PC-9 (cell line): ENCODE data around the gene NKAIN2. TPM values are rescaled to one million over a fixed set of nuclear protein-coding genes. Genes with fewer than 3 reads are reported as not detected.

ENCODE experiments used
- BruUV-seq: library from RNA; stranded (reverse); fragments of 400-500 nt; replicated peaks from 2 replicates; lab custom pipeline; 2021; lab: Mats Ljungman, UMichigan
- CTCF ChIA-PET: fragments of 300-600 bp; sonication (Branson Sonifier 250); formaldehyde crosslinking; loops from one replicate; lab custom pipeline; 2022; ENCODE audit warnings: antibody characterized with exemption; lab: Charles Lee
- POLR2A ChIA-PET: fragments of 300-600 bp; sonication (Branson Sonifier 250); formaldehyde crosslinking; loops from one replicate; lab custom pipeline; 2022; ENCODE audit warnings: antibody characterized with exemption; ENCODE audit not compliant: unreplicated experiment; lab: Charles Lee
- DNase-seq, 2 experiments: peaks; one replicate each; pipeline versions ENCODE4 v3.0.0 to v3.0.0-alpha.2; 2015 to 2022; ENCODE audit warnings: mixed read lengths in 1 of 2
- H2AFZ ChIP-seq: fragments of 200-600 bp; sonication (generic); 2 replicates; pipeline ENCODE4 v1.8.1; 2017; ENCODE audit warnings: antibody characterized with exemption
- H3F3A ChIP-seq: fragments of 200-600 bp; sonication (generic); 2 replicates; pipeline ENCODE4 v1.8.1; 2017; ENCODE audit warnings: antibody characterized with exemption, mild to moderate bottlenecking, low read depth; ENCODE audit not compliant: insufficient read depth
- H3K27ac ChIP-seq: fragments of 200-600 bp; sonication (generic); 2 replicates; pipeline ENCODE4 v1.6.1; 2016; ENCODE audit warnings: mixed run types
- H3K27me3 ChIP-seq: fragments of 200-600 bp; sonication (generic); 2 replicates; pipeline ENCODE4 v1.6.1; 2016; ENCODE audit warnings: low read depth, mixed run types; ENCODE audit not compliant: insufficient read depth
- H3K36me3 ChIP-seq: fragments of 200-600 bp; sonication (generic); 2 replicates; pipeline ENCODE4 v1.6.1; 2016; ENCODE audit warnings: low read depth, mixed run types
- H3K4me1 ChIP-seq: fragments of 200-600 bp; sonication (generic); replicated peaks from 2 replicates; pipeline ENCODE4 v1.6.1; 2016; ENCODE audit warnings: mixed run types; ENCODE audit not compliant: insufficient read depth
- H3K4me2 ChIP-seq: fragments of 200-600 bp; sonication (generic); 2 replicates; pipeline ENCODE4 v1.6.1; 2017; ENCODE audit warnings: mixed run types
- H3K4me3 ChIP-seq: fragments of 200-600 bp; sonication (generic); 2 replicates; pipeline ENCODE4 v1.6.1; 2016; ENCODE audit warnings: mixed run types
- H3K79me2 ChIP-seq: fragments of 200-600 bp; sonication (generic); 2 replicates; pipeline ENCODE4 v1.6.1; 2017; ENCODE audit warnings: low read depth, mixed run types
- H3K9me2 ChIP-seq: fragments of 200-600 bp; sonication (generic); 2 replicates; pipeline ENCODE4 v1.8.1; 2017; ENCODE audit warnings: mild to moderate bottlenecking; ENCODE audit not compliant: insufficient read depth
- H3K9me3 ChIP-seq: fragments of 200-600 bp; sonication (generic); 2 replicates; pipeline ENCODE4 v1.8.1; 2016; ENCODE audit warnings: low read depth; ENCODE audit not compliant: insufficient read depth
- H4K20me1 ChIP-seq: fragments of 200-600 bp; sonication (generic); 2 replicates; pipeline ENCODE4 v1.8.1; 2017; ENCODE audit not compliant: insufficient read depth
- CTCF ChIP-seq: fragments of 200-600 bp; sonication (generic); conservative IDR thresholded peaks from 2 replicates; pipeline ENCODE4 v1.6.1; 2017; ENCODE audit warnings: mixed run types, antibody characterized with exemption, mild to moderate bottlenecking, moderate library complexity
- EZH2 ChIP-seq: fragments of 200-600 bp; sonication (generic); IDR thresholded peaks from 2 replicates; pipeline ENCODE4 v1.8.0; 2017; ENCODE audit warnings: antibody characterized with exemption, low read depth
- intact Hi-C: fragments of 100-400 bp; cut with micrococcal nuclease; formaldehyde crosslinking; loops from one replicate; pipeline ENCODE4 v1.10.0; 2022; ENCODE audit not compliant: unreplicated experiment
- total RNA-seq: library from RNA; stranded (reverse); gene quantifications from 2 replicates; pipeline ENCODE4 v1.2.3, GENCODE V29; 2021

The NKAIN2 gene
- total RNA-seq, 1 experiment from 2014 or later: not detected

- no peaks in the 10 kb centered on the region for H3K9me3 ChIP-seq
Measured at GRCh38 chr6:124677874-124678273, 874.2 kb downstream of the NKAIN2 start.

GRCh38 chr6:124679387-124679786 lies 875.7 kb downstream of the NKAIN2 start:
- no peaks in the 10 kb centered on the region for H3K9me3 ChIP-seq
- H3K4me2 ChIP-seq: no peak overlapping the region
- no peak for DNase-seq
- H3K36me3 ChIP-seq: no peaks in the 10 kb centered on the region
- no TSS peak for BruUV-seq
- intact Hi-C loops: no loop called here
- H3F3A ChIP-seq: no peaks in the 10 kb centered on the region
- no peaks in the 10 kb centered on the region for H4K20me1 ChIP-seq
- TF ChIP-seq CTCF (no peak), EZH2 (no peak)
- H3K9me2 ChIP-seq: peaks cover 5% of the 10 kb centered on the region; the same call in 1 of the 2 replicates
- H3K27ac ChIP-seq: no peak overlapping the region
- no peaks in the 10 kb centered on the region for H3K79me2 ChIP-seq
- H3K4me1 ChIP-seq: no peaks in the 10 kb centered on the region
- POLR2A ChIA-PET: no interaction called here
- CTCF ChIA-PET: no interaction called here
- H3K27me3 ChIP-seq: no peaks in the 10 kb centered on the region
- H3K4me3 ChIP-seq: no peak overlapping the region
- no peak overlapping the region for H2AFZ ChIP-seq

More at GRCh38 chr6:124677874-124678273, 874.2 kb downstream of the NKAIN2 start:
- Histone ChIP-seq H3K36me3 (no peaks in the 10 kb centered on the region), H3K27ac (no peak overlapping the region), H2AFZ (no peak overlapping the region), H3K4me3 (no peak overlapping the region), H3F3A (no peaks in the 10 kb centered on the region), H3K4me2 (no peak overlapping the region), H3K27me3 (no peaks in the 10 kb centered on the region), H3K4me1 (no peaks in the 10 kb centered on the region), H3K9me2 (peaks cover 5% of the 10 kb centered on the region; the same call in 1 of the 2 replicates), H4K20me1 (no peaks in the 10 kb centered on the region), H3K79me2 (no peaks in the 10 kb centered on the region)
- POLR2A ChIA-PET: no interaction called here
- BruUV-seq: no TSS peak
- CTCF ChIA-PET: no interaction called here
- no peak for DNase-seq
- TF ChIP-seq EZH2 (no peak), CTCF (no peak)
- intact Hi-C loops: no loop called here

GRCh38 chr6:124682751-124683150 lies 879.1 kb downstream of the NKAIN2 start:
- Histone ChIP-seq H4K20me1 (no peaks in the 10 kb centered on the region), H2AFZ (no peak overlapping the region), H3K27ac (no peak overlapping the region), H3K4me1 (no peaks in the 10 kb centered on the region), H3F3A (no peaks in the 10 kb centered on the region), H3K4me2 (no peak overlapping the region), H3K9me3 (no peaks in the 10 kb centered on the region), H3K79me2 (no peaks in the 10 kb centered on the region), H3K27me3 (no peaks in the 10 kb centered on the region), H3K4me3 (no peak overlapping the region), H3K36me3 (no peaks in the 10 kb centered on the region), H3K9me2 (peaks cover 5% of the 10 kb centered on the region; the same call in 1 of the 2 replicates)
- TF ChIP-seq EZH2 (no peak), CTCF (no peak)
- DNase-seq: no peak
- POLR2A ChIA-PET: no interaction called here
- intact Hi-C loops: no loop called here
- CTCF ChIA-PET: no interaction called here
- BruUV-seq: no TSS peak
